ENCODE data around the gene JAK1.
"Not testable (repeated sequence)": the region's sequence is repeated elsewhere in the genome, so short reads cannot be mapped to it uniquely, and the experiment has no call there.

DNA sequence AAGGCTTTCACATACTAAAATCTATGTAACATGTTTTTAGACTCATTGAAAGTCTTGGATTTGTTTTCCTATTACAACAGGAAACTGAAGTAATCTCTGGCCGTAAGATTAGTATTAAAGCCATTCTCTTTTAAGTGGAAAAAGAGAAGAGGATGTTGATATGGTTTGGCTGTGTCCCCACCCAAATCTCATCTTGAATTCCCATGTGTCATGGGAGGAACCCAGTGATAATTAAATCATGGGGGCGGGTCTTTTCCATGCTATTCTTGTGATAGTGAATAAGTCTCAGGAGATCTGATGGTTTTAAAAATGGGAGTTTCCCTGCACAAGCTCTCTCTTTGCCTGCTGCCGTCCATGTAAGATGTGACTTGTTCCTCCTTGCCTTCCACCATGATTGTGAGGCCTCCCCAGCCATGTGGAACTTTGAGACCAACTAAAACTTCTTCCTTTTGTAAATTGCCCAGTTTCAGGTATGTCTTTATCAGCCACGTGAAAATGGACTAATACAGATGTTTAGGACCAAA lies 32.1 kb upstream of the JAK1 start:
- TF ChIP-seq POLR2A (IDR thresholded peaks at IDR 0.05; ENCODE audit: low read depth), result not testable (repeated sequence)
- TF ChIP-seq, protein P1, sequence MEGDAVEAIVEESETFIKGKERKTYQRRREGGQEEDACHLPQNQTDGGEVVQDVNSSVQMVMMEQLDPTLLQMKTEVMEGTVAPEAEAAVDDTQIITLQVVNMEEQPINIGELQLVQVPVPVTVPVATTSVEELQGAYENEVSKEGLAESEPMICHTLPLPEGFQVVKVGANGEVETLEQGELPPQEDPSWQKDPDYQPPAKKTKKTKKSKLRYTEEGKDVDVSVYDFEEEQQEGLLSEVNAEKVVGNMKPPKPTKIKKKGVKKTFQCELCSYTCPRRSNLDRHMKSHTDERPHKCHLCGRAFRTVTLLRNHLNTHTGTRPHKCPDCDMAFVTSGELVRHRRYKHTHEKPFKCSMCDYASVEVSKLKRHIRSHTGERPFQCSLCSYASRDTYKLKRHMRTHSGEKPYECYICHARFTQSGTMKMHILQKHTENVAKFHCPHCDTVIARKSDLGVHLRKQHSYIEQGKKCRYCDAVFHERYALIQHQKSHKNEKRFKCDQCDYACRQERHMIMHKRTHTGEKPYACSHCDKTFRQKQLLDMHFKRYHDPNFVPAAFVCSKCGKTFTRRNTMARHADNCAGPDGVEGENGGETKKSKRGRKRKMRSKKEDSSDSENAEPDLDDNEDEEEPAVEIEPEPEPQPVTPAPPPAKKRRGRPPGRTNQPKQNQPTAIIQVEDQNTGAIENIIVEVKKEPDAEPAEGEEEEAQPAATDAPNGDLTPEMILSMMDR (IDR thresholded peaks at IDR 0.05), result not testable (repeated sequence)

All from esophagus muscularis mucosa (tissue), 3 donors.